OCI-LY7 (cell line): ENCODE data around the gene MACROD2.

Experiments
- EZH2phosphoT487 ChIP-seq: fragments of 200-600 bp; sonication (generic); IDR thresholded peaks from 2 replicates; pipeline ENCODE4 v1.6.1; 2018; ENCODE audit warnings: low read depth, borderline replicate concordance, mild to moderate bottlenecking, mixed run types, antibody characterized with exemption, low read length, moderate library complexity, mixed read lengths
- TF ChIP-seq, protein P1 (sequence below): fragments of 200-600 bp; sonication (generic); conservative IDR thresholded peaks from 2 replicates; pipeline ENCODE4 v1.5.1; 2014; ENCODE audit warnings: mild to moderate bottlenecking, antibody characterized with exemption, low read length, moderate library complexity, mixed read lengths

DNA sequence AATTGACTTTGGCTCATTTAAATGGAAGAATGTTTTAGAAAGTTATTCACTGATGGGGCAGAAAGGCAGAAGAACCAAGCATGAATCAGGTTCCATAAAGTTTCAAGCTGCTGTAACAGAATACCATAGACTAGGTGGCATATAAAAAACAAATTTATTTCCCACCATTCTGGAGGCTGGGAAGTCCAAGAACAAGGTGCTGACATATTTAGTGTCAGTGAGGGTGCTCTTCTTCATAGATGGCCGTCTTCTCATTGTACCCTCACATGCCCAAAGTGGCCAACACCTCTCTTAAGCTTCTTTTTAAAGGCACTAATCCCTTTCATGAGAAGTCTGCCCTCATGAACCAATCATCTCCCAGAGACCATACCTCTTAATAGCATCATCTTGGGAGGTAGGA is 902.3 kb downstream of the MACROD2 start:
- TF ChIP-seq, protein P1, sequence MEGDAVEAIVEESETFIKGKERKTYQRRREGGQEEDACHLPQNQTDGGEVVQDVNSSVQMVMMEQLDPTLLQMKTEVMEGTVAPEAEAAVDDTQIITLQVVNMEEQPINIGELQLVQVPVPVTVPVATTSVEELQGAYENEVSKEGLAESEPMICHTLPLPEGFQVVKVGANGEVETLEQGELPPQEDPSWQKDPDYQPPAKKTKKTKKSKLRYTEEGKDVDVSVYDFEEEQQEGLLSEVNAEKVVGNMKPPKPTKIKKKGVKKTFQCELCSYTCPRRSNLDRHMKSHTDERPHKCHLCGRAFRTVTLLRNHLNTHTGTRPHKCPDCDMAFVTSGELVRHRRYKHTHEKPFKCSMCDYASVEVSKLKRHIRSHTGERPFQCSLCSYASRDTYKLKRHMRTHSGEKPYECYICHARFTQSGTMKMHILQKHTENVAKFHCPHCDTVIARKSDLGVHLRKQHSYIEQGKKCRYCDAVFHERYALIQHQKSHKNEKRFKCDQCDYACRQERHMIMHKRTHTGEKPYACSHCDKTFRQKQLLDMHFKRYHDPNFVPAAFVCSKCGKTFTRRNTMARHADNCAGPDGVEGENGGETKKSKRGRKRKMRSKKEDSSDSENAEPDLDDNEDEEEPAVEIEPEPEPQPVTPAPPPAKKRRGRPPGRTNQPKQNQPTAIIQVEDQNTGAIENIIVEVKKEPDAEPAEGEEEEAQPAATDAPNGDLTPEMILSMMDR: no peak
- no peak for TF ChIP-seq EZH2phosphoT487
